Mammary epithelial cell (primary cell): Measurements from ENCODE around the gene ADGRA3.

Source experiments
- CTCF ChIP-seq, 2 donors: IDR thresholded peaks in 1 of 2; conservative IDR thresholded peaks in 1 of 2; 2 replicates each; pipeline ENCODE4 v1.5.1; 2011 to 2012; ENCODE audit warnings: inconsistent platforms in 2 of 2, low read length in 2 of 2, mild to moderate bottlenecking in 2 of 2, control low read depth in 1 of 2, low read depth in 1 of 2; ENCODE audit not compliant: insufficient read depth in 1 of 2; ENCODE audit errors: extremely low read depth in 1 of 2
- EZH2 ChIP-seq: IDR thresholded peaks from 2 replicates; pipeline ENCODE4 v1.6.1; 2012; ENCODE audit warnings: low read length, inconsistent platforms, borderline replicate concordance

DNA sequence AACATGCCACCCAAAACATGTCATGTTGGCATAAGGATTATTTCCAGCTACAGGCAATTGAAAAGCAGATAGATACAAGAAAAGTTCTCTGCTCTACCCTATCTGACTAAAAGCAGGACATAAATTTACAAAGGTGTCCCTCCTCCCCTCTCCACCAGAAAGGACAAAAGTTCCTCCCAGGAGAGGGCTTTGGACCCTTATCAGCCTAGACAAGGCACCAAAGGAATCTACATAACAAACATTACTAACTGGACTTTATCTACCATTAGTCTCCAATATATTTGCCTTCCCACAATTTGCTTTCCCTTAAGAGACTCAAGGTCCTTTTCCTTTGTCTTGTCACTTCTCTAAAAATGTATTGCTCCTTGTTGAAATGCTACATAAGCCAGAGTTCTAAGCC lies 55.6 kb downstream of the ADGRA3 start:
- TF ChIP-seq CTCF (conservative IDR thresholded peaks at IDR 0.05 in 1 of 2, IDR thresholded peaks at IDR 0.05 in 1 of 2; ENCODE audit: extremely low read depth in 1 of 2, insufficient read depth in 1 of 2, low read depth in 1 of 2, low read length in 2 of 2) (no peak), EZH2 (no peak)
